GM21529 (cell line): ENCODE data around the gene LHFPL2.
"Not testable (repeated sequence)": the region's sequence is repeated elsewhere in the genome, so short reads cannot be mapped to it uniquely, and the experiment has no call there.

ENCODE experiments used
- ATAC-seq: cut with Tn5 transposase; IDR thresholded peaks from one replicate; pipeline ENCODE4 v1.9.1; 2021; ENCODE audit not compliant: unreplicated experiment

LHFPL2 gene

GRCh38 chr5:78648359-78649210 lies at the start of gene LHFPL2:
LHFPL2 (minus strand) TSS chr5:78648772; CDS start chr5:78510213, 138,559 bp downstream.
- peak; percentile 58 for ATAC-seq

GRCh38 chr5:78696637-78697036 lies 48.1 kb upstream of the LHFPL2 start:
- ATAC-seq, result no peak

- ATAC-seq, result not testable (repeated sequence)
Measured at GRCh38 chr5:78696052-78696451, 47.5 kb upstream of the LHFPL2 start.

GRCh38 chr5:78693339-78693738 lies 44.8 kb upstream of the LHFPL2 start:
- ATAC-seq, result no peak

- no peak for ATAC-seq
Measured at GRCh38 chr5:78691084-78691960, 42.8 kb upstream of the LHFPL2 start.

- ATAC-seq, result no peak
Measured at GRCh38 chr5:78690253-78690972, 41.8 kb upstream of the LHFPL2 start.

GRCh38 chr5:78689540-78690252 lies 41.1 kb upstream of the LHFPL2 start:
- ATAC-seq, result no peak

GRCh38 chr5:78687514-78687913 lies 38.9 kb upstream of the LHFPL2 start:
- ATAC-seq, result not testable (repeated sequence)

- not testable (repeated sequence) for ATAC-seq
Measured at GRCh38 chr5:78683905-78684304, 35.3 kb upstream of the LHFPL2 start.

- no peak for ATAC-seq
Measured at GRCh38 chr5:78679905-78680304, 31.3 kb upstream of the LHFPL2 start.

- ATAC-seq, result no peak
Measured at GRCh38 chr5:78677777-78678668, 29.5 kb upstream of the LHFPL2 start.

- no peak for ATAC-seq
Measured at GRCh38 chr5:78675956-78676730, 27.6 kb upstream of the LHFPL2 start.

- not testable (repeated sequence) for ATAC-seq
Measured at GRCh38 chr5:78673827-78674226, 25.3 kb upstream of the LHFPL2 start.

GRCh38 chr5:78672154-78672553 lies 23.6 kb upstream of the LHFPL2 start:
- no peak for ATAC-seq

- no peak for ATAC-seq
Measured at GRCh38 chr5:78671609-78672008, 23.0 kb upstream of the LHFPL2 start.

- ATAC-seq, result no peak
Measured at GRCh38 chr5:78670701-78671269, 22.2 kb upstream of the LHFPL2 start.

- ATAC-seq, result no peak
Measured at GRCh38 chr5:78669331-78669730, 20.8 kb upstream of the LHFPL2 start.

GRCh38 chr5:78667461-78668103 lies 19.0 kb upstream of the LHFPL2 start:
- ATAC-seq, result no peak
